ENCODE measurements around the gene TAF11L13.

The TAF11L13 gene

GRCh38 chr5:17679597-17680203 is 47.8 kb downstream of the TAF11L13 start:
- no peak for DNase-seq (ENCODE audit: low read depth)

GRCh38 chr5:17680737-17681136 is 48.8 kb downstream of the TAF11L13 start:
- no peak for DNase-seq (ENCODE audit: low read depth)

Measured in activated T-cell treated with anti-CD3 and anti-CD28 coated beads for 1 hour (primary cell).